Fibroblast of upper back skin (primary cell): ENCODE results near the gene HES4.

Source experiments
- DNase-seq: peaks from one replicate; pipeline ENCODE4 v3.0.0-alpha.2; 2013

The HES4 gene

GRCh38 chr1:963746-964525 lies 36.0 kb downstream of the HES4 start:
- no peak for DNase-seq

- no peak for DNase-seq
Measured at GRCh38 chr1:963301-963651, 36.6 kb downstream of the HES4 start.

GRCh38 chr1:962381-963300 lies 37.3 kb downstream of the HES4 start:
- DNase-seq = no peak

- no peak for DNase-seq
Measured at GRCh38 chr1:961132-961669, 38.7 kb downstream of the HES4 start.

GRCh38 chr1:960363-961131 lies 39.4 kb downstream of the HES4 start, which contains the start of gene KLHL17:
TSS of gene KLHL17 (plus strand) at chr1:960584. CDS start at chr1:960694, 110 bp downstream.
- peak; percentile 61 for DNase-seq

- no peak for DNase-seq
Measured at GRCh38 chr1:959731-960362, 40.0 kb downstream of the HES4 start.

- peak; percentile 84 for DNase-seq
Measured at GRCh38 chr1:958823-959730, 40.8 kb downstream of the HES4 start, which contains the start of gene NOC2L. TSS of gene NOC2L (minus strand) at chr1:959256. CDS start at chr1:959240, 16 bp downstream.

- no peak for DNase-seq
Measured at GRCh38 chr1:956636-957035, 43.3 kb downstream of the HES4 start.

GRCh38 chr1:955474-955873 lies 44.4 kb downstream of the HES4 start:
- no peak for DNase-seq

GRCh38 chr1:954927-955326 lies 45.0 kb downstream of the HES4 start:
- DNase-seq = no peak

- no peak for DNase-seq
Measured at GRCh38 chr1:953524-954320, 46.2 kb downstream of the HES4 start.

GRCh38 chr1:952603-953002 lies 47.3 kb downstream of the HES4 start:
- DNase-seq = no peak

- DNase-seq = no peak
Measured at GRCh38 chr1:952201-952600, 47.7 kb downstream of the HES4 start.

- DNase-seq = no peak
Measured at GRCh38 chr1:951364-951763, 48.5 kb downstream of the HES4 start.

GRCh38 chr1:950881-951280 lies 49.0 kb downstream of the HES4 start:
- DNase-seq = no peak

GRCh38 chr1:950268-950667 lies 49.6 kb downstream of the HES4 start:
- DNase-seq = no peak
